Pulmonary artery endothelial cell (primary cell): ENCODE results near the gene PLEKHJ1. TPM values are rescaled to one million over a fixed set of nuclear protein-coding genes. Genes with fewer than 3 reads are reported as not detected.

Experiments used
- DNase-seq: peaks from one replicate; pipeline ENCODE4 v3.0.0-alpha.2; 2011; ENCODE audit warnings: low read depth, low spot score
- total RNA-seq: library from RNA; depleted of rRNA; stranded (reverse); fragments of >200 nt; gene quantifications from 2 replicates; pipeline ENCODE4 v1.2.3, GENCODE V29; 2014

PLEKHJ1 gene
- total RNA-seq, 1 donor from 2014 or later, result 55.3 TPM

GRCh38 chr19:2249880-2250765 is 14.0 kb upstream of the PLEKHJ1 start:
- DNase-seq, result no peak

GRCh38 chr19:2249010-2249866 is 13.1 kb upstream of the PLEKHJ1 start, which contains the start of gene AMH:
TSS of gene AMH (plus strand) at chr19:2249323. CDS start at chr19:2249333, 10 bp downstream.
- DNase-seq, result no peak

- no peak for DNase-seq
These were observed 12.2 kb upstream of the PLEKHJ1 start for GRCh38 chr19:2248136-2249009.

- no peak for DNase-seq
These were observed 11.4 kb upstream of the PLEKHJ1 start for GRCh38 chr19:2247433-2248101.

GRCh38 chr19:2246801-2247361 is 10.8 kb upstream of the PLEKHJ1 start:
- no peak for DNase-seq

- no peak for DNase-seq
These were observed 10.0 kb upstream of the PLEKHJ1 start for GRCh38 chr19:2246014-2246620.

- no peak for DNase-seq
These were observed 9.1 kb upstream of the PLEKHJ1 start for GRCh38 chr19:2245273-2245672.

GRCh38 chr19:2244486-2244885 is 8.4 kb upstream of the PLEKHJ1 start:
- no peak for DNase-seq

GRCh38 chr19:2244125-2244411 is 7.9 kb upstream of the PLEKHJ1 start:
- DNase-seq, result no peak

GRCh38 chr19:2243274-2244124 is 7.4 kb upstream of the PLEKHJ1 start:
- no peak for DNase-seq

GRCh38 chr19:2242816-2243215 is 6.7 kb upstream of the PLEKHJ1 start:
- no peak for DNase-seq

GRCh38 chr19:2242092-2242537 is 6.0 kb upstream of the PLEKHJ1 start:
- DNase-seq, result no peak

- no peak for DNase-seq
These were observed 5.0 kb upstream of the PLEKHJ1 start for GRCh38 chr19:2240881-2241760.

GRCh38 chr19:2239771-2240770 is 3.9 kb upstream of the PLEKHJ1 start:
- peak; percentile 84 for DNase-seq

- no peak for DNase-seq
These were observed 3.0 kb upstream of the PLEKHJ1 start for GRCh38 chr19:2239173-2239572.

GRCh38 chr19:2237869-2238153 is 1.7 kb upstream of the PLEKHJ1 start:
- no peak for DNase-seq
